Measurements from ENCODE around the gene BPIFB2.

- TF ChIP-seq RAD21 (IDR thresholded peaks at IDR 0.05; ENCODE audit: low read depth) = no peak
- TF ChIP-seq CEBPB (IDR thresholded peaks at IDR 0.05) = no peak
- TF ChIP-seq TAF1 (IDR thresholded peaks at IDR 0.05; ENCODE audit: low read depth) = no peak
- no peak for TF ChIP-seq EP300 (IDR thresholded peaks at IDR 0.05; ENCODE audit: borderline replicate concordance)
- TF ChIP-seq EGR1 (IDR thresholded peaks at IDR 0.05) = no peak
- TF ChIP-seq CREB1 (IDR thresholded peaks at IDR 0.05; ENCODE audit: low read depth) = no peak
- no peak for TF ChIP-seq FOXM1 (IDR thresholded peaks at IDR 0.05; ENCODE audit: borderline replicate concordance, low read depth)
- no peak for TF ChIP-seq USF1 (IDR thresholded peaks at IDR 0.05)
- TF ChIP-seq YY1 (IDR thresholded peaks at IDR 0.05; ENCODE audit: low read depth) = no peak
- no peak for TF ChIP-seq MAX (IDR thresholded peaks at IDR 0.05)
- TF ChIP-seq REST (IDR thresholded peaks at IDR 0.05; ENCODE audit: low read depth) = no peak
- TF ChIP-seq TEAD4 (IDR thresholded peaks at IDR 0.05) = no peak
- no peak for TF ChIP-seq TCF12 (IDR thresholded peaks at IDR 0.05; ENCODE audit: low read depth)
- TF ChIP-seq ZBTB7A (IDR thresholded peaks at IDR 0.05; ENCODE audit: low read depth) = no peak
Observed at GRCh38 chr20:33007376-33008335, at the start of gene BPIFB2.

Measured in Ishikawa (cell line).